Liver (tissue), 9 donors: ENCODE results near the gene SLC24A4. TPM values are rescaled to one million over a fixed set of nuclear protein-coding genes. Genes with fewer than 3 reads are reported as not detected.

Experiments used
- DNase-seq: peaks from one replicate; pipeline ENCODE4 v3.0.0-alpha.2; 2017; ENCODE audit warnings: low spot score
- H3K27ac ChIP-seq, 2 donors: one replicate each; pipeline ENCODE4 v1.7.0; 2013; ENCODE audit warnings: inconsistent platforms in 2 of 2, low read length in 2 of 2, control low read depth in 1 of 2, low read depth in 1 of 2, mild to moderate bottlenecking in 1 of 2
- H3K27me3 ChIP-seq, 4 donors: one replicate each; pipeline versions ENCODE4 v1.6.1 to v1.7.0; 2013; ENCODE audit warnings: low read length in 3 of 4, inconsistent platforms in 1 of 4, mild to moderate bottlenecking in 1 of 4, moderate library complexity in 1 of 4; ENCODE audit not compliant: control insufficient read depth in 4 of 4, insufficient read depth in 4 of 4
- H3K36me3 ChIP-seq, 4 donors: one replicate each; pipeline versions ENCODE4 v1.6.1 to v1.7.0; 2013; ENCODE audit warnings: low read length in 3 of 4, mild to moderate bottlenecking in 3 of 4, low read depth in 1 of 4, moderate library complexity in 1 of 4; ENCODE audit not compliant: control insufficient read depth in 4 of 4, insufficient read depth in 3 of 4
- H3K4me1 ChIP-seq, 4 donors: one replicate each; pipeline versions ENCODE4 v1.6.1 to v1.7.0; 2013; ENCODE audit warnings: low read length in 3 of 4, mild to moderate bottlenecking in 3 of 4, moderate library complexity in 1 of 4; ENCODE audit not compliant: control insufficient read depth in 4 of 4, insufficient read depth in 4 of 4
- H3K4me3 ChIP-seq, 3 donors: one replicate each; pipeline versions ENCODE4 v1.6.1 to v1.7.0; 2013; ENCODE audit warnings: low read length in 3 of 3, control low read depth in 1 of 3, low read depth in 1 of 3, mild to moderate bottlenecking in 1 of 3
- H3K9ac ChIP-seq, 2 donors: one replicate each; pipeline ENCODE4 v1.7.0; 2013; ENCODE audit warnings: low read length in 2 of 2, mild to moderate bottlenecking in 2 of 2, moderate library complexity in 2 of 2, control low read depth in 1 of 2, low read depth in 1 of 2
- H3K9me3 ChIP-seq, 4 donors: one replicate each; pipeline versions ENCODE4 v1.6.1 to v1.7.0; 2013; ENCODE audit warnings: low read length in 3 of 4; ENCODE audit not compliant: control insufficient read depth in 4 of 4
- CTCF ChIP-seq: fragments of 150-350 bp; IDR thresholded peaks from 2 replicates; pipeline ENCODE4 v1.5.1; 2017; ENCODE audit warnings: improper control_type of control experiment, low read depth, low read length; ENCODE audit not compliant: missing input control
- EGR1 ChIP-seq, 2 donors: IDR thresholded peaks; 2 replicates each; pipeline ENCODE4 v1.6.1; 2016 to 2018; ENCODE audit warnings: antibody characterized with exemption in 2 of 2, low read depth in 2 of 2
- GABPA ChIP-seq, 2 donors: IDR thresholded peaks in 1 of 2; conservative IDR thresholded peaks in 1 of 2; 2 replicates each; pipeline ENCODE4 v1.6.1; 2016; ENCODE audit warnings: antibody characterized with exemption in 2 of 2, mild to moderate bottlenecking in 1 of 2, moderate library complexity in 1 of 2
- HNF4G ChIP-seq: IDR thresholded peaks from 2 replicates; pipeline ENCODE4 v1.6.1; 2016; ENCODE audit warnings: antibody characterized with exemption
- RAD21 ChIP-seq, 2 donors: IDR thresholded peaks; 2 replicates each; pipeline ENCODE4 v1.6.1; 2016; ENCODE audit warnings: antibody characterized with exemption in 2 of 2, mild to moderate bottlenecking in 2 of 2
- RXRA ChIP-seq, 2 donors: IDR thresholded peaks; 2 replicates each; pipeline ENCODE4 v1.6.1; 2017 to 2018; ENCODE audit warnings: antibody characterized with exemption in 2 of 2, mild to moderate bottlenecking in 1 of 2
- SP1 ChIP-seq: IDR thresholded peaks from 2 replicates; pipeline ENCODE4 v1.6.1; 2018; ENCODE audit warnings: antibody characterized with exemption, mild to moderate bottlenecking
- TAF1 ChIP-seq: conservative IDR thresholded peaks from 2 replicates; pipeline ENCODE4 v1.6.1; 2016; ENCODE audit warnings: antibody characterized with exemption, mild to moderate bottlenecking
- WGBS: extraction: QIAGEN DNeasy Blood & Tissue Kit; methylation state at CpG from one replicate; pipeline ENCODE4 v1.1.7; 2013; 5-methylcytosine and 5-hydroxymethylcytosine counted together
- polyA plus RNA-seq, 2 donors: library from polyadenylated mRNA; stranded (reverse) in 1 of 2; unstranded in 1 of 2; fragments of 200-250 nt in 1 of 2; fragments of >200 nt in 1 of 2; fragmentation: Nextera tagmentation in 1 of 2; extraction: Ambion mirVana in 1 of 2; gene quantifications; one replicate each; pipeline versions ENCODE4 v1.2.1 to v1.2.3, GENCODE V29; 2013 to 2015
- total RNA-seq, 2 donors: library from RNA; depleted of rRNA; stranded (reverse); fragments of >200 nt; gene quantifications; one replicate each; pipeline ENCODE4 v1.2.3, GENCODE V29; 2014
- TF ChIP-seq, protein P1 (sequence below): IDR thresholded peaks from 2 replicates; pipeline ENCODE4 v1.6.1; 2016; ENCODE audit warnings: antibody characterized with exemption
- TF ChIP-seq, protein P2 (sequence below): IDR thresholded peaks from 2 replicates; pipeline ENCODE4 v1.6.1; 2016; ENCODE audit warnings: antibody characterized with exemption, mild to moderate bottlenecking
- TF ChIP-seq, protein P3 (sequence below): IDR thresholded peaks from 2 replicates; pipeline ENCODE4 v1.6.1; 2016; ENCODE audit warnings: antibody characterized with exemption
- donor health status: healthy.
- donor health status: healthy.
- donor health status: healthy.
- donor health status: healthy.
- donor health status: healthy.

Gene SLC24A4
- total and polyA plus RNA-seq, 4 donors = 0.06 to 0.23 (median 0.12) TPM

GRCh38 chr14:92507174-92507768 lies 184.3 kb downstream of the SLC24A4 start:
- WGBS = 82% methylated on average over 4 of the region's 4 CpGs
- Histone ChIP-seq H3K9me3 (no peaks in the 10 kb centered on the region), H3K9ac (no peak overlapping the region), H3K4me1 (peaks cover 0 to 6% (median 0%) of the 10 kb centered on the region in 4 donors), H3K36me3 (no peaks in the 10 kb centered on the region), H3K27ac (no peak overlapping the region), H3K4me3 (no peak overlapping the region), H3K27me3 (no peaks in the 10 kb centered on the region)
- no peak for DNase-seq
- TF ChIP-seq RXRA (IDR thresholded peaks at IDR 0.05) (no peak), RAD21 (IDR thresholded peaks at IDR 0.05) (no peak), GABPA (IDR thresholded peaks at IDR 0.05 in 1 of 2, conservative IDR thresholded peaks at IDR 0.05 in 1 of 2) (no peak), HNF4G (no peak)
- TF ChIP-seq, protein P1, sequence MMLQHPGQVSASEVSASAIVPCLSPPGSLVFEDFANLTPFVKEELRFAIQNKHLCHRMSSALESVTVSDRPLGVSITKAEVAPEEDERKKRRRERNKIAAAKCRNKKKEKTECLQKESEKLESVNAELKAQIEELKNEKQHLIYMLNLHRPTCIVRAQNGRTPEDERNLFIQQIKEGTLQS = no peak

DNA sequence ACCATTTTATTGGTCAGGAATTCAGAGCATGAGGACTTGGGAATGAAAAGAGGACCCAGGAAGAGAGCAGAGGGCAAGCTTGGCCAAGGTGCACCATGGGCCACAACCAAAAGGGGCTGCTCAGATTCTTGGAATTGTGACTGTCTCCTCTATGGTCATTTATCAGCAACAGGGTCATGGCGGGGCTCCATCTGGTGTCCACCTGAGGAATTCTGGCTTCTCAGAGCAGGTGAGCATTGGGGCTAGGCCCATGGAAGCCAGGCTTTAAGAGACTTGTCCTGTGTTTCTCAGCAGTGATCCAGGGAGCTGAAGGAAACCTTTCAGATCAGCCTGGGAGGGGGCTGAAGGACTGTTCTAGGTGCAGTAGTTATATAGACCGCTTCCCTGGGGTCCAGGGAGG lies 188.0 kb downstream of the SLC24A4 start:
- Histone ChIP-seq H3K4me3 (no peak overlapping the region), H3K9ac (no peak overlapping the region), H3K4me1 (peaks cover 0 to 25% (median 13%) of the 10 kb centered on the region in 4 donors), H3K27me3 (no peaks in the 10 kb centered on the region), H3K36me3 (no peaks in the 10 kb centered on the region), H3K9me3 (no peaks in the 10 kb centered on the region), H3K27ac (no peak overlapping the region)
- no peak for DNase-seq
- TF ChIP-seq, protein P2, sequence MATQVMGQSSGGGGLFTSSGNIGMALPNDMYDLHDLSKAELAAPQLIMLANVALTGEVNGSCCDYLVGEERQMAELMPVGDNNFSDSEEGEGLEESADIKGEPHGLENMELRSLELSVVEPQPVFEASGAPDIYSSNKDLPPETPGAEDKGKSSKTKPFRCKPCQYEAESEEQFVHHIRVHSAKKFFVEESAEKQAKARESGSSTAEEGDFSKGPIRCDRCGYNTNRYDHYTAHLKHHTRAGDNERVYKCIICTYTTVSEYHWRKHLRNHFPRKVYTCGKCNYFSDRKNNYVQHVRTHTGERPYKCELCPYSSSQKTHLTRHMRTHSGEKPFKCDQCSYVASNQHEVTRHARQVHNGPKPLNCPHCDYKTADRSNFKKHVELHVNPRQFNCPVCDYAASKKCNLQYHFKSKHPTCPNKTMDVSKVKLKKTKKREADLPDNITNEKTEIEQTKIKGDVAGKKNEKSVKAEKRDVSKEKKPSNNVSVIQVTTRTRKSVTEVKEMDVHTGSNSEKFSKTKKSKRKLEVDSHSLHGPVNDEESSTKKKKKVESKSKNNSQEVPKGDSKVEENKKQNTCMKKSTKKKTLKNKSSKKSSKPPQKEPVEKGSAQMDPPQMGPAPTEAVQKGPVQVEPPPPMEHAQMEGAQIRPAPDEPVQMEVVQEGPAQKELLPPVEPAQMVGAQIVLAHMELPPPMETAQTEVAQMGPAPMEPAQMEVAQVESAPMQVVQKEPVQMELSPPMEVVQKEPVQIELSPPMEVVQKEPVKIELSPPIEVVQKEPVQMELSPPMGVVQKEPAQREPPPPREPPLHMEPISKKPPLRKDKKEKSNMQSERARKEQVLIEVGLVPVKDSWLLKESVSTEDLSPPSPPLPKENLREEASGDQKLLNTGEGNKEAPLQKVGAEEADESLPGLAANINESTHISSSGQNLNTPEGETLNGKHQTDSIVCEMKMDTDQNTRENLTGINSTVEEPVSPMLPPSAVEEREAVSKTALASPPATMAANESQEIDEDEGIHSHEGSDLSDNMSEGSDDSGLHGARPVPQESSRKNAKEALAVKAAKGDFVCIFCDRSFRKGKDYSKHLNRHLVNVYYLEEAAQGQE = no peak
- TF ChIP-seq CTCF (peak; percentile 34), SP1 (no peak), RAD21 (IDR thresholded peaks at IDR 0.05) (peak; percentile 63 to 70), TAF1 (no peak), EGR1 (IDR thresholded peaks at IDR 0.05; ENCODE audit: low read depth in 2 of 2) (no peak)
- TF ChIP-seq, protein P3, sequence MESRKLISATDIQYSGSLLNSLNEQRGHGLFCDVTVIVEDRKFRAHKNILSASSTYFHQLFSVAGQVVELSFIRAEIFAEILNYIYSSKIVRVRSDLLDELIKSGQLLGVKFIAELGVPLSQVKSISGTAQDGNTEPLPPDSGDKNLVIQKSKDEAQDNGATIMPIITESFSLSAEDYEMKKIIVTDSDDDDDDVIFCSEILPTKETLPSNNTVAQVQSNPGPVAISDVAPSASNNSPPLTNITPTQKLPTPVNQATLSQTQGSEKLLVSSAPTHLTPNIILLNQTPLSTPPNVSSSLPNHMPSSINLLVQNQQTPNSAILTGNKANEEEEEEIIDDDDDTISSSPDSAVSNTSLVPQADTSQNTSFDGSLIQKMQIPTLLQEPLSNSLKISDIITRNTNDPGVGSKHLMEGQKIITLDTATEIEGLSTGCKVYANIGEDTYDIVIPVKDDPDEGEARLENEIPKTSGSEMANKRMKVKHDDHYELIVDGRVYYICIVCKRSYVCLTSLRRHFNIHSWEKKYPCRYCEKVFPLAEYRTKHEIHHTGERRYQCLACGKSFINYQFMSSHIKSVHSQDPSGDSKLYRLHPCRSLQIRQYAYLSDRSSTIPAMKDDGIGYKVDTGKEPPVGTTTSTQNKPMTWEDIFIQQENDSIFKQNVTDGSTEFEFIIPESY = no peak
- 91% methylated on average over 2 of the region's 2 CpGs for WGBS
